KMS-11 (cell line): ENCODE measurements around the gene MMRN2.

Source experiments
- H2AFZ ChIP-seq: fragments of 200-600 bp; sonication (generic); 2 replicates; pipeline ENCODE4 v1.6.1; 2016; ENCODE audit warnings: antibody characterized with exemption, mixed run types, low read depth
- H3K27ac ChIP-seq: fragments of 200-600 bp; sonication (generic); 2 replicates; pipeline ENCODE4 v1.6.1; 2016; ENCODE audit warnings: mild to moderate bottlenecking, mixed run types
- H3K27me3 ChIP-seq: fragments of 200-600 bp; sonication (generic); 2 replicates; pipeline ENCODE4 v1.6.1; 2017; ENCODE audit warnings: mild to moderate bottlenecking, low read depth, mixed run types, moderate library complexity; ENCODE audit not compliant: insufficient read depth
- H3K36me3 ChIP-seq: fragments of 200-600 bp; sonication (generic); 2 replicates; pipeline ENCODE4 v1.6.1; 2017; ENCODE audit warnings: mild to moderate bottlenecking, mixed run types; ENCODE audit not compliant: insufficient read depth
- H3K4me1 ChIP-seq: fragments of 200-600 bp; sonication (generic); 2 replicates; pipeline ENCODE4 v1.6.1; 2016; ENCODE audit warnings: mild to moderate bottlenecking, low read depth, mixed run types; ENCODE audit not compliant: poor library complexity, severe bottlenecking
- H3K4me2 ChIP-seq: fragments of 200-600 bp; sonication (generic); 2 replicates; pipeline ENCODE4 v1.7.0; 2016; ENCODE audit warnings: mild to moderate bottlenecking, mixed run types
- H3K4me3 ChIP-seq: fragments of 200-600 bp; sonication (generic); IDR thresholded peaks from 2 replicates; pipeline ENCODE4 v1.6.1; 2017; ENCODE audit warnings: low read depth, low read length, mixed read lengths; ENCODE audit not compliant: insufficient read depth
- H3K79me2 ChIP-seq: fragments of 200-600 bp; sonication (generic); 2 replicates; pipeline ENCODE4 v1.6.1; 2016; ENCODE audit warnings: low read depth, mixed run types; ENCODE audit not compliant: insufficient read depth
- H3K9ac ChIP-seq: fragments of 200-600 bp; sonication (generic); 2 replicates; pipeline ENCODE4 v1.6.1; 2016; ENCODE audit warnings: mild to moderate bottlenecking, mixed run types
- H4K20me1 ChIP-seq: fragments of 200-600 bp; sonication (generic); 2 replicates; pipeline ENCODE4 v1.6.1; 2016; ENCODE audit warnings: mild to moderate bottlenecking, mixed run types; ENCODE audit not compliant: insufficient read depth
- TF ChIP-seq, protein P1 (sequence below): fragments of 200-600 bp; sonication (generic); conservative IDR thresholded peaks from 2 replicates; pipeline ENCODE4 v1.6.1; 2017; ENCODE audit warnings: low read depth, mild to moderate bottlenecking, antibody characterized with exemption, low read length, moderate library complexity, mixed read lengths

The MMRN2 gene

GRCh38 chr10:86969421-86970041, 12.1 kb upstream of the MMRN2 start:
- no peak overlapping the region for H3K4me2 ChIP-seq
- no peak overlapping the region for H2AFZ ChIP-seq
- no peaks in the 10 kb centered on the region for H3K36me3 ChIP-seq
- H3K27me3 ChIP-seq: no peaks in the 10 kb centered on the region
- no peak overlapping the region for H3K9ac ChIP-seq
- H3K4me3 ChIP-seq: no peak overlapping the region
- no peaks in the 10 kb centered on the region for H3K4me1 ChIP-seq
- no peaks in the 10 kb centered on the region for H4K20me1 ChIP-seq
- TF ChIP-seq, protein P1, sequence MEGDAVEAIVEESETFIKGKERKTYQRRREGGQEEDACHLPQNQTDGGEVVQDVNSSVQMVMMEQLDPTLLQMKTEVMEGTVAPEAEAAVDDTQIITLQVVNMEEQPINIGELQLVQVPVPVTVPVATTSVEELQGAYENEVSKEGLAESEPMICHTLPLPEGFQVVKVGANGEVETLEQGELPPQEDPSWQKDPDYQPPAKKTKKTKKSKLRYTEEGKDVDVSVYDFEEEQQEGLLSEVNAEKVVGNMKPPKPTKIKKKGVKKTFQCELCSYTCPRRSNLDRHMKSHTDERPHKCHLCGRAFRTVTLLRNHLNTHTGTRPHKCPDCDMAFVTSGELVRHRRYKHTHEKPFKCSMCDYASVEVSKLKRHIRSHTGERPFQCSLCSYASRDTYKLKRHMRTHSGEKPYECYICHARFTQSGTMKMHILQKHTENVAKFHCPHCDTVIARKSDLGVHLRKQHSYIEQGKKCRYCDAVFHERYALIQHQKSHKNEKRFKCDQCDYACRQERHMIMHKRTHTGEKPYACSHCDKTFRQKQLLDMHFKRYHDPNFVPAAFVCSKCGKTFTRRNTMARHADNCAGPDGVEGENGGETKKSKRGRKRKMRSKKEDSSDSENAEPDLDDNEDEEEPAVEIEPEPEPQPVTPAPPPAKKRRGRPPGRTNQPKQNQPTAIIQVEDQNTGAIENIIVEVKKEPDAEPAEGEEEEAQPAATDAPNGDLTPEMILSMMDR: no peak
- H3K79me2 ChIP-seq: no peaks in the 10 kb centered on the region
- no peak overlapping the region for H3K27ac ChIP-seq

- no peaks in the 10 kb centered on the region for H3K4me1 ChIP-seq
- no peak overlapping the region for H3K4me2 ChIP-seq
- no peaks in the 10 kb centered on the region for H3K79me2 ChIP-seq
- H4K20me1 ChIP-seq: no peaks in the 10 kb centered on the region
- H2AFZ ChIP-seq: no peak overlapping the region
- no peaks in the 10 kb centered on the region for H3K27me3 ChIP-seq
- no peaks in the 10 kb centered on the region for H3K36me3 ChIP-seq
- TF ChIP-seq, protein P1: no peak
- H3K4me3 ChIP-seq: no peak overlapping the region
- no peak overlapping the region for H3K9ac ChIP-seq
- H3K27ac ChIP-seq: no peak overlapping the region
Measured at GRCh38 chr10:86968994-86969355, 11.6 kb upstream of the MMRN2 start.

GRCh38 chr10:86968271-86968993, 11.0 kb upstream of the MMRN2 start, which contains the start of gene ADIRF:
Gene ADIRF, plus strand, starts transcription at chr10:86968482. Its CDS starts 63 bp downstream, at chr10:86968545.
- Histone ChIP-seq H3K27me3 (no peaks in the 10 kb centered on the region), H2AFZ (no peak within 1 kb of the TSS), H3K36me3 (no peaks in the 10 kb centered on the region), H3K4me3 (no peak within 1 kb of the TSS), H3K4me2 (no peak within 1 kb of the TSS), H3K9ac (no peak within 1 kb of the TSS), H4K20me1 (no peaks in the 10 kb centered on the region), H3K27ac (no peak within 1 kb of the TSS), H3K4me1 (no peaks in the 10 kb centered on the region), H3K79me2 (no peaks in the 10 kb centered on the region)
- TF ChIP-seq, protein P1: no peak

GRCh38 chr10:86967481-86967941, 10.1 kb upstream of the MMRN2 start:
- Histone ChIP-seq H3K36me3 (no peaks in the 10 kb centered on the region), H3K4me1 (no peaks in the 10 kb centered on the region), H2AFZ (no peak overlapping the region), H3K9ac (no peak overlapping the region), H3K27ac (no peak overlapping the region), H3K79me2 (no peaks in the 10 kb centered on the region), H3K4me2 (no peak overlapping the region), H4K20me1 (no peaks in the 10 kb centered on the region), H3K27me3 (no peaks in the 10 kb centered on the region), H3K4me3 (no peak overlapping the region)
- TF ChIP-seq, protein P1: no peak
